ENCODE data around the gene PPARD.

The PPARD gene

GRCh38 chr6:35403544-35404442 is 61.4 kb downstream of the PPARD start:
- FAIRE-seq (no peak), DNase-seq (ENCODE audit: insufficient read length, low spot score) (no peak)
- TF ChIP-seq CTCF (IDR thresholded peaks at IDR 0.05; ENCODE audit: insufficient read depth, missing control alignments): no peak

- TF ChIP-seq CTCF (IDR thresholded peaks at IDR 0.05; ENCODE audit: insufficient read depth, missing control alignments): no peak
- no peak for DNase-seq (ENCODE audit: insufficient read length, low spot score)
- FAIRE-seq: no peak
Observed at GRCh38 chr6:35406711-35407485, 64.5 kb downstream of the PPARD start.

- DNase-seq (ENCODE audit: insufficient read length, low spot score): no peak
- FAIRE-seq: no peak
- no peak for TF ChIP-seq CTCF (IDR thresholded peaks at IDR 0.05; ENCODE audit: insufficient read depth, missing control alignments)
Observed at GRCh38 chr6:35409245-35409644, 66.9 kb downstream of the PPARD start.

- no peak for TF ChIP-seq CTCF (IDR thresholded peaks at IDR 0.05; ENCODE audit: insufficient read depth, missing control alignments)
- FAIRE-seq: no peak
- no peak for DNase-seq (ENCODE audit: insufficient read length, low spot score)
Observed at GRCh38 chr6:35410131-35410530, 67.8 kb downstream of the PPARD start.

GRCh38 chr6:35411066-35411465 is 68.7 kb downstream of the PPARD start:
- FAIRE-seq: no peak
- no peak for TF ChIP-seq CTCF (IDR thresholded peaks at IDR 0.05; ENCODE audit: insufficient read depth, missing control alignments)
- DNase-seq (ENCODE audit: insufficient read length, low spot score): no peak

GRCh38 chr6:35412102-35412501 is 69.7 kb downstream of the PPARD start:
- FAIRE-seq: no peak
- no peak for DNase-seq (ENCODE audit: insufficient read length, low spot score)
- TF ChIP-seq CTCF (IDR thresholded peaks at IDR 0.05; ENCODE audit: insufficient read depth, missing control alignments): no peak

Data from D721Med (cell line).